ENCODE results near the gene EID2.

DNA sequence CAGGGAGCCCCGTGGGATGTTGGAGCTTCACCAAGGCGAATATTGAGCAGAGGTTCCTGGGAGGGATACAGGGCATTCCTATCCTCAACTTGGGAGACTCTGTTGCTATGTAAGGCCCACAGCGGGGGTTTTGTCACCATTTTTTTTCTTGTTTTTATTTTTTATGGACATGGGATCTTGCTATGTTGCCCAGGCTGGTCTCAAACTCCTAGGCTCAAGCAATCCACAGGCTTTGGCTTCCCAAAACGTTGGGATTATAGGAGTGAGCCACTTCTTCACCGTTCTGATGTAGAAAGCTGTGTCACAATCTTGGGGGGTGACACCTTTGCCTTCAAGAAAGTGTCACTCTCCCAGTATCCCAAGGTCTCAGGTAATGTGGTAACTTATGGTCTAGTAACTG is 38.6 kb downstream of the EID2 start:
- TF ChIP-seq, protein P1, sequence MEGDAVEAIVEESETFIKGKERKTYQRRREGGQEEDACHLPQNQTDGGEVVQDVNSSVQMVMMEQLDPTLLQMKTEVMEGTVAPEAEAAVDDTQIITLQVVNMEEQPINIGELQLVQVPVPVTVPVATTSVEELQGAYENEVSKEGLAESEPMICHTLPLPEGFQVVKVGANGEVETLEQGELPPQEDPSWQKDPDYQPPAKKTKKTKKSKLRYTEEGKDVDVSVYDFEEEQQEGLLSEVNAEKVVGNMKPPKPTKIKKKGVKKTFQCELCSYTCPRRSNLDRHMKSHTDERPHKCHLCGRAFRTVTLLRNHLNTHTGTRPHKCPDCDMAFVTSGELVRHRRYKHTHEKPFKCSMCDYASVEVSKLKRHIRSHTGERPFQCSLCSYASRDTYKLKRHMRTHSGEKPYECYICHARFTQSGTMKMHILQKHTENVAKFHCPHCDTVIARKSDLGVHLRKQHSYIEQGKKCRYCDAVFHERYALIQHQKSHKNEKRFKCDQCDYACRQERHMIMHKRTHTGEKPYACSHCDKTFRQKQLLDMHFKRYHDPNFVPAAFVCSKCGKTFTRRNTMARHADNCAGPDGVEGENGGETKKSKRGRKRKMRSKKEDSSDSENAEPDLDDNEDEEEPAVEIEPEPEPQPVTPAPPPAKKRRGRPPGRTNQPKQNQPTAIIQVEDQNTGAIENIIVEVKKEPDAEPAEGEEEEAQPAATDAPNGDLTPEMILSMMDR (conservative IDR thresholded peaks at IDR 0.05; ENCODE audit: low read length) = no peak
- no peak for TF ChIP-seq EZH2phosphoT487 (IDR thresholded peaks at IDR 0.05; ENCODE audit: borderline replicate concordance, low read depth, low read length)

Measured in OCI-LY7 (cell line).